SK-N-MC (cell line): Measurements from ENCODE around the gene SYT5.

ENCODE experiments used
- EZH2 ChIP-seq: fragments of 200-600 bp; sonication (generic); IDR thresholded peaks from one replicate; pipeline ENCODE4 v1.6.1; 2017; ENCODE audit warnings: antibody characterized with exemption
- FOXP2 ChIP-seq: optimal IDR thresholded peaks from 2 replicates; pipeline ENCODE3; 2011; ENCODE audit warnings: mild to moderate bottlenecking, moderate library complexity; ENCODE audit not compliant: insufficient read depth; ENCODE audit errors: extremely low read length, control extremely low read depth
- POLR2AphosphoS5 ChIP-seq: IDR thresholded peaks from 2 replicates; pipeline ENCODE4 v1.6.1; 2012; ENCODE audit warnings: mild to moderate bottlenecking, low read depth, low read length, borderline replicate concordance

DNA sequence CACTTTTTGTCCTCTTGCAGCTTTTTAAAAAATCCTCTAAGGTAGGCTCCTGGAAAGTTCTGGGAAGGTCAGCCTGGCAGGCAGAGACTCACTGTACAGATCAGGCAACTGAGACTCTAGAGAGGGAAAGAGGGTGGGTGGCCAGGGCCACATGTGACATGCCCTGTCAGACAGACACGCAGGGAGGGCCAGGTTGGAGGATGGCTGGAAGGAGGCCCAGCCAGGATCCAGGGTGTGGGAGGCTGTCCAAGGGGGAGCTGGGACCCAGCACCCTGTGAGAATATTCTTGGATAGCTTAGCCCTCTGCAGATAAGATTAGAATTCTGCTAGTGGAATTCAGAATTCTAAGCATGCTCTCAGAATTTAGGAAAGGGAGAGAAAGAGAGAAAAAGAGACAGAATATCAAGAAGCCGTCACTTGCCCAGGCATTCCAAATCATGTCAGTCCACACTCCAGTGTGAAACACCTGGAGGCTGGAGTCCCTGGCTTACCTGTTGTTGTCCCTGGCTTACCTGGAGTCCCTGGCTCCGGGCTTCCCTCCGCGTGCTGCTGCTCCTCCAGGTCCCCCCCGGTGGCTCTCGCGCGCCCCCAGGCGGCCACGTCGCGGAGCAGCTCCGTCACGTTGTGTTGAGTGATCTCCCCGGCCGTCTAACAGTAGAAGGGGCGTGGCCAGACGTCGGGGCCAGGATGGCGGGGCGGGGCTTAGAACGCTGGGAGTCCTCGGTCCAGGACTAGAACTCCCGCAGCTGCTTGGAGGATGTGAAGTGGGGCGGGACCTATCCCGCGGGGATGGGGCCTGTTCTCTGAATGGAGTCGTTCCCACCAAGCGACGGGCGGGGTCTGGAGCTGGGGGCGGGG, 19.7 kb downstream of the SYT5 start:
- TF ChIP-seq EZH2, result no peak
- no peak for TF ChIP-seq POLR2AphosphoS5
- peak; percentile 59 for TF ChIP-seq FOXP2
